ENCODE data around the gene HOXB7.

Gene HOXB7

DNA sequence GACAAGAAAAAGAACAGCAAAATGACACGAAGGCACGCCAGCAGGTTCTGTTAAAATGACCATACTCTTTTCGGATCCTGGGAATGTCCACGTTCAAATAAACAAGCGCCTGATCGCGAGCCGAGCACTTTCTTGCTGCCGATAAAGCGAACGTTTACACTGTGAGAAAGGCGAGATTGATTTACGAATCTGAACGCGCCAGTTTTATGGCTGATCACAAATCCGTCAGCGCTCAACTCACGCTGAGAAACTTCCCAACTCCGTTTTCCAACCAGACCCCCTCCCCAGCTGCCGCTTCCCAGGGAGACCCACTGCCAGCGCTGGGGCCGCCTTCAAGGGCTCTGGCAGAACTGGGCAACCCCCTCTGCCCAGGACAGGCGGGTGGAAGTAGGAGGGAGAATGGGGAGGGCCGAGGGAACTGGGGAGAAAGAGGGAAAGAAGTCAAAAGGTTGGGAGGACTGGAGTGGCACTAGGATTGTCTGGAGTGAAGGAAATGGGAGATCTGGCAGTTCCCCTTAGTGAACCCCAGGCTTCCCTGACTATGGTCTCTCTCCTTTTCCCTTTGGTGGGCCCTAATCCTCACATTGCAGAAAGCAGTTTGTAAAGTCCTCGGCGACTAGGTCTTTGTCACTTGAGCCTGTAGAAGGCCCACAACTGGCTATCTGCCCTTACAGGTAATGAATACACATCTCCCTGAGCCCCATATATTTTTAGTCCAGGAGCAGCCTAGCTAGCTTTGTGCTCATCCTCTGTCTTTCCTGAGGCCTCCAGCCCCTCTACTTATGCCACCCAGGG lies 39.6 kb downstream of the HOXB7 start:
- no peak for DNase-seq
- Histone ChIP-seq H3K9me3 (ENCODE audit: control insufficient read depth, low read length) (no peaks in the 10 kb centered on the region), H3K27me3 (replicated peaks; ENCODE audit: control insufficient read depth, insufficient read depth, low read length, poor library complexity, severe bottlenecking) (no peaks in the 10 kb centered on the region), H3K4me1 (ENCODE audit: control insufficient read depth, insufficient read depth, low read length, poor library complexity, severe bottlenecking) (no peaks in the 10 kb centered on the region), H3K27ac (ENCODE audit: insufficient read depth, low read length, poor library complexity, severe bottlenecking) (no peak overlapping the region), H3K36me3 (ENCODE audit: control insufficient read depth, insufficient read depth, low read length) (no peaks in the 10 kb centered on the region), H3K4me3 (ENCODE audit: insufficient read depth, low read depth, low read length, poor library complexity, severe bottlenecking) (no peak overlapping the region)

- DNase-seq, result no peak
- H3K4me3 ChIP-seq (ENCODE audit: insufficient read depth, low read depth, low read length, poor library complexity, severe bottlenecking), result no peak overlapping the region
- H3K36me3 ChIP-seq (ENCODE audit: control insufficient read depth, insufficient read depth, low read length), result no peaks in the 10 kb centered on the region
- H3K9me3 ChIP-seq (ENCODE audit: control insufficient read depth, low read length), result no peaks in the 10 kb centered on the region
- H3K27ac ChIP-seq (ENCODE audit: insufficient read depth, low read length, poor library complexity, severe bottlenecking), result no peak overlapping the region
- no peaks in the 10 kb centered on the region for H3K27me3 ChIP-seq (replicated peaks; ENCODE audit: control insufficient read depth, insufficient read depth, low read length, poor library complexity, severe bottlenecking)
- no peaks in the 10 kb centered on the region for H3K4me1 ChIP-seq (ENCODE audit: control insufficient read depth, insufficient read depth, low read length, poor library complexity, severe bottlenecking)
Observed at GRCh38 chr17:48570325-48571023, 40.3 kb downstream of the HOXB7 start.

DNA sequence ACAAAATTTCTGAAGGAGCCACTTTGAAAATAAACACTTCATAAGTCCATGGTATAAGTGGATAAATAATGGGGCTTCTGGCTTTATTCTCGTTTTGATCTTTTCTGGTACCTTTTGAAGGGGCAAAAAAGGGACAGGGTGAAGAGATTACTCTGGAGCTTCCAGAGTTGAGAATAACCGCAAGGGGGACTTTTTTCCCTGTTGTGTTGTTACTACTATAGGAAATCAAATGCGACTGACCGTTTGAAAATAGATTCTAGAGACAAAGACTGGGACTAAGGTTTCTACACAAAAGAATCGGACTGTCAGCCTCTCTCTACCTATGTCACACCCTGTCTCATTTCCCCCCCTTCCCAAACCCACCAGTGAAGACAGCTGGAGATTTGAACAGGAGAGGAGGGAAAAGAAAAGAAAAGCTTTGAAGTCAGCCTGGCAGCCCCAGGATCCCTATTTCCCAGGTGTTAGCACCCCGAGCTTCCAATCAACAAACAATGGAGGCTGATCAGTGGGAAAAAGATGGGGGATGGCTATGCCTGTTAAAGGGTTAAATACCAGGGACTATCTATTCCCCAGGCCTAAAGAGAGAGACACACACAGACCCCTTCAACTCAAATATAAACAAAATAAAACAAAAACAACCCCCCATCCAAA lies 41.0 kb downstream of the HOXB7 start:
- Histone ChIP-seq H3K4me3 (ENCODE audit: insufficient read depth, low read depth, low read length, poor library complexity, severe bottlenecking) (no peak overlapping the region), H3K27ac (ENCODE audit: insufficient read depth, low read length, poor library complexity, severe bottlenecking) (no peak overlapping the region)

GRCh38 chr17:48569240-48569582 lies 41.6 kb downstream of the HOXB7 start:
- H3K4me1 ChIP-seq (ENCODE audit: control insufficient read depth, insufficient read depth, low read length, poor library complexity, severe bottlenecking), result no peaks in the 10 kb centered on the region
- H3K27me3 ChIP-seq (replicated peaks; ENCODE audit: control insufficient read depth, insufficient read depth, low read length, poor library complexity, severe bottlenecking), result no peaks in the 10 kb centered on the region
- no peaks in the 10 kb centered on the region for H3K9me3 ChIP-seq (ENCODE audit: control insufficient read depth, low read length)

More for the DNA sequence above, 41.0 kb downstream of the HOXB7 start:
- DNase-seq, result no peak
- Histone ChIP-seq H3K4me1 (ENCODE audit: control insufficient read depth, insufficient read depth, low read length, poor library complexity, severe bottlenecking) (no peaks in the 10 kb centered on the region), H3K9me3 (ENCODE audit: control insufficient read depth, low read length) (no peaks in the 10 kb centered on the region), H3K27me3 (replicated peaks; ENCODE audit: control insufficient read depth, insufficient read depth, low read length, poor library complexity, severe bottlenecking) (no peaks in the 10 kb centered on the region), H3K36me3 (ENCODE audit: control insufficient read depth, insufficient read depth, low read length) (no peaks in the 10 kb centered on the region)

GRCh38 chr17:48568499-48569239 lies 42.1 kb downstream of the HOXB7 start:
- Histone ChIP-seq H3K27me3 (replicated peaks; ENCODE audit: control insufficient read depth, insufficient read depth, low read length, poor library complexity, severe bottlenecking) (no peaks in the 10 kb centered on the region), H3K4me1 (ENCODE audit: control insufficient read depth, insufficient read depth, low read length, poor library complexity, severe bottlenecking) (no peaks in the 10 kb centered on the region), H3K9me3 (ENCODE audit: control insufficient read depth, low read length) (no peaks in the 10 kb centered on the region), H3K36me3 (ENCODE audit: control insufficient read depth, insufficient read depth, low read length) (no peaks in the 10 kb centered on the region), H3K4me3 (ENCODE audit: insufficient read depth, low read depth, low read length, poor library complexity, severe bottlenecking) (no peak overlapping the region), H3K27ac (ENCODE audit: insufficient read depth, low read length, poor library complexity, severe bottlenecking) (no peak overlapping the region)
- no peak for DNase-seq

More at GRCh38 chr17:48569240-48569582, 41.6 kb downstream of the HOXB7 start:
- Histone ChIP-seq H3K36me3 (ENCODE audit: control insufficient read depth, insufficient read depth, low read length) (no peaks in the 10 kb centered on the region), H3K27ac (ENCODE audit: insufficient read depth, low read length, poor library complexity, severe bottlenecking) (no peak overlapping the region), H3K4me3 (ENCODE audit: insufficient read depth, low read depth, low read length, poor library complexity, severe bottlenecking) (no peak overlapping the region)
- no peak for DNase-seq

- no peak overlapping the region for H3K27ac ChIP-seq (ENCODE audit: insufficient read depth, low read length, poor library complexity, severe bottlenecking)
- H3K4me3 ChIP-seq (ENCODE audit: insufficient read depth, low read depth, low read length, poor library complexity, severe bottlenecking), result no peak overlapping the region
- no peak for DNase-seq
- no peaks in the 10 kb centered on the region for H3K4me1 ChIP-seq (ENCODE audit: control insufficient read depth, insufficient read depth, low read length, poor library complexity, severe bottlenecking)
- no peaks in the 10 kb centered on the region for H3K9me3 ChIP-seq (ENCODE audit: control insufficient read depth, low read length)
- no peaks in the 10 kb centered on the region for H3K27me3 ChIP-seq (replicated peaks; ENCODE audit: control insufficient read depth, insufficient read depth, low read length, poor library complexity, severe bottlenecking)
- no peaks in the 10 kb centered on the region for H3K36me3 ChIP-seq (ENCODE audit: control insufficient read depth, insufficient read depth, low read length)
Observed at GRCh38 chr17:48567646-48568354, 43.0 kb downstream of the HOXB7 start.

- H3K27ac ChIP-seq (ENCODE audit: insufficient read depth, low read length, poor library complexity, severe bottlenecking), result no peak overlapping the region
- no peak for DNase-seq
- H3K27me3 ChIP-seq (replicated peaks; ENCODE audit: control insufficient read depth, insufficient read depth, low read length, poor library complexity, severe bottlenecking), result no peaks in the 10 kb centered on the region
- H3K4me3 ChIP-seq (ENCODE audit: insufficient read depth, low read depth, low read length, poor library complexity, severe bottlenecking), result no peak overlapping the region
- H3K9me3 ChIP-seq (ENCODE audit: control insufficient read depth, low read length), result no peaks in the 10 kb centered on the region
- no peaks in the 10 kb centered on the region for H3K36me3 ChIP-seq (ENCODE audit: control insufficient read depth, insufficient read depth, low read length)
- no peaks in the 10 kb centered on the region for H3K4me1 ChIP-seq (ENCODE audit: control insufficient read depth, insufficient read depth, low read length, poor library complexity, severe bottlenecking)
Observed at GRCh38 chr17:48567209-48567608, 43.6 kb downstream of the HOXB7 start.

- Histone ChIP-seq H3K36me3 (ENCODE audit: control insufficient read depth, insufficient read depth, low read length) (no peaks in the 10 kb centered on the region), H3K4me3 (ENCODE audit: insufficient read depth, low read depth, low read length, poor library complexity, severe bottlenecking) (no peak overlapping the region), H3K4me1 (ENCODE audit: control insufficient read depth, insufficient read depth, low read length, poor library complexity, severe bottlenecking) (no peaks in the 10 kb centered on the region), H3K27me3 (replicated peaks; ENCODE audit: control insufficient read depth, insufficient read depth, low read length, poor library complexity, severe bottlenecking) (no peaks in the 10 kb centered on the region), H3K9me3 (ENCODE audit: control insufficient read depth, low read length) (no peaks in the 10 kb centered on the region), H3K27ac (ENCODE audit: insufficient read depth, low read length, poor library complexity, severe bottlenecking) (no peak overlapping the region)
- no peak for DNase-seq
Observed at GRCh38 chr17:48566717-48567116, 44.1 kb downstream of the HOXB7 start.

GRCh38 chr17:48565925-48566710 lies 44.7 kb downstream of the HOXB7 start:
- H3K36me3 ChIP-seq (ENCODE audit: control insufficient read depth, insufficient read depth, low read length), result no peaks in the 10 kb centered on the region
- H3K4me3 ChIP-seq (ENCODE audit: insufficient read depth, low read depth, low read length, poor library complexity, severe bottlenecking), result no peak overlapping the region
- no peaks in the 10 kb centered on the region for H3K9me3 ChIP-seq (ENCODE audit: control insufficient read depth, low read length)
- H3K27ac ChIP-seq (ENCODE audit: insufficient read depth, low read length, poor library complexity, severe bottlenecking), result no peak overlapping the region
- H3K4me1 ChIP-seq (ENCODE audit: control insufficient read depth, insufficient read depth, low read length, poor library complexity, severe bottlenecking), result no peaks in the 10 kb centered on the region
- H3K27me3 ChIP-seq (replicated peaks; ENCODE audit: control insufficient read depth, insufficient read depth, low read length, poor library complexity, severe bottlenecking), result no peaks in the 10 kb centered on the region
- no peak for DNase-seq
